HG02642 (cell line): ENCODE measurements around the gene CDH5.

ENCODE experiments used
- ATAC-seq: cut with Tn5 transposase; IDR thresholded peaks from one replicate; pipeline ENCODE4 v1.9.1; 2021; ENCODE audit warnings: mild to moderate bottlenecking; ENCODE audit not compliant: unreplicated experiment, poor library complexity

Gene CDH5

DNA sequence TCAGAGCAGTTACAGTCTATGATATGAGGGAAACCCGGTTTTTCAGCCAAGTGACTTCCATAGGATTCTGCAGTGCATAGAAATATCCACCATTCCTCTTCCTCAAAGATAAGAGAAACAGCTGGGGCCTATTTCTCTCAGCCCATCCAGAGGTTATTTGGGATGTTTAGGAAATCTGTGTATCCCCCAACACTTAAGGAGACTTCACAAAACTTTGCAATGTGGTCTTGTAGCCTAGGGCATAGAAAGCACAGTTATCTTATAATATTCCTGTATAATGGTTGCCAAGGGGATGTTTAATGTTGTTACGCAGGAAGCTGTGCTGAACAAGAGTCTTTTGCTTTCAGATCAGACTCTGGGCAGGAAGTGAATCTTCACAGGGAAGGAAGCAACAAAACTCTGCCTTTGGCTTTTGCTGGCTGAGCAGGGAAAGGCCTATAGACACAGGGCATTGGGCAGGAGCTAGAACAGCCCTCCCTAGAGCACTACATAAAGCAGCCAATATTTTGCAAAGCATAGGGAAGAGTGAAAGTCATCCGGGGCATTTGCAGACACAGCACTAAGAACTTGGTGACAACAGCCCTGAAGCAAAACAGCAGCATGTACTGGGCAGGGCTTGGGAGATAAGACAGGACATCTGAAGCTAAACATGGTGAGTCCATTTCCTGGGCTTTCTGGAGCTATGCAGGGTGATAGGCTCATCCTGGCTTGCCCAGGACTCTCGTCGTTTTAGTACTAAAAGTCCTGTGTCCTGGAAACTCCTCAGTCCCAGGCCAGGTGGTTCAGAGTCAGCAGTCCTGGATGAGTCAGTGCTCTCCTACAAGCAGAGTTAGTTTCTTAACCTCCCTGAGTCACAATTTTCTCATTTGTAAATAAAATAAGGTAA lies 41.9 kb downstream of the CDH5 start:
- ATAC-seq: no peak

DNA sequence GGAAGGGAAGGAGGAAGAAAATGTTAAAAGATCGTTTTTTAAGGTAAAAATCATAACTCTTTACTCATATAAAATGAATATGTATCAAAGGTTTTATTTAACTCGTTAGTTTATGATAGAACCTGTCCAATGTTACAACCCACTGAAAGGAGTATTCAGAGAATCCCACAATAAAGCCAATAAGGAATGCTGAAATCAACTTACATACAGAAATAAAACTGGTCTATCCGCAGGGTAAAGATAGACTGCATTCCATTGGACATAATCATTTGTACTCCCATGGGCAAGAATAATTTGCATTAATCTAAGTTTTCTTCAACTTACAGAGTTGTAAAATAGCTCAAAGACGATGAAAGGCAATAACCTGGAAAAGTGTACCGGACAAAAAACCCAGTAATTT lies 42.7 kb downstream of the CDH5 start:
- no peak for ATAC-seq

DNA sequence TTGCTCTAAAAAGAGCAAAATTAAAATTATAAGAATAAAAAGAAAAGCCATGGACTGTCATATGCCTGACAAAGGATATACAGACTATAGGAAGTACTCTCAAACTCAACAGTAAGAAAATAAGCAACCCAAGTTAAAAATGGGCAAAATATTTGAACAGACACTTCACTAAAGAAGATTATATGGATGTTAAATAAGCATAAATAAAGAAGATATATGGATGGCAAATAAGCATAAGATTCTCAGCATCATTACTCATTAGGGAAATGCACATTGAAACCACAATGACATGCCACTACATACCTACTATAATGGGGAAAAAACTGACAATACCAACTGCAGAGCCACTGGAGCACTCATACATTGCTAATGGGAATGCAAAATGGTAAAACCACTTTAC lies 45.7 kb downstream of the CDH5 start:
- ATAC-seq: no peak

DNA sequence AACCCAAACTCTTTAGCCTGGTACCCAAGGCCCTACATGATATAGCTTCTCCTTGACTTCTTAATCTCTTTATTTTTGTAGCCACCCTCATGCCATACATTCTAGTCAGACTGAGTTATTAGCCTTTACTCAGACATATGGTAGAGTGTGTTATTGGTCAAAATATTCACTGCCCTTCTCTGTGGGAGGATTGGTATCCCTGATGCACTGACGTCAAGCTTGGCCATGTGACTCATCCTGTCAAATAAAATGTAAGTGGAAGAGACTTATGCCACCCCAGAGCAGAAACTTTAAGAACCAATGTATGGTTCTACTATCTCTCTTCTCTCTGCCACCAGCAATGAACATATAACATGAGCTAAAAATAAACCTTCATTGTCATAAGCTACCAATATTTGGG lies 48.4 kb downstream of the CDH5 start:
- ATAC-seq: no peak

DNA sequence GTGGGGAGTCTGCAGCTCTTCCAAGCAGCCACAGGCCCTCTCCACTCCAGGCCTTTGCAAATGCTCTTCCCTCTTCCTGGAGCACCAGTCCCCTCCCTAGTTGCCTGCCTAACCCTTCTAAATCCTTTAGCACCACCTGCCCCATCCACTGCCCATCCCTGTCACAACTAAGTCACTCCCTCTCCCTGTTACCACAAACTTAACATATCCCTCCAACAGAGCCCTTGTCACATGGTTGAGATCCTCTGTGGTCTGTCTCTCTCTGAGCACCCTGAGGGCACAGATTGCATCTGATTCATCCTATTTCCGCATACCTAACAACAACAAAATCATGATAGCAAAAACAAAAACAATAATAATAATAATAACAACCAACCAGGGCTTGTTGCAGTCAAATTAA lies 49.6 kb downstream of the CDH5 start:
- no peak for ATAC-seq

DNA sequence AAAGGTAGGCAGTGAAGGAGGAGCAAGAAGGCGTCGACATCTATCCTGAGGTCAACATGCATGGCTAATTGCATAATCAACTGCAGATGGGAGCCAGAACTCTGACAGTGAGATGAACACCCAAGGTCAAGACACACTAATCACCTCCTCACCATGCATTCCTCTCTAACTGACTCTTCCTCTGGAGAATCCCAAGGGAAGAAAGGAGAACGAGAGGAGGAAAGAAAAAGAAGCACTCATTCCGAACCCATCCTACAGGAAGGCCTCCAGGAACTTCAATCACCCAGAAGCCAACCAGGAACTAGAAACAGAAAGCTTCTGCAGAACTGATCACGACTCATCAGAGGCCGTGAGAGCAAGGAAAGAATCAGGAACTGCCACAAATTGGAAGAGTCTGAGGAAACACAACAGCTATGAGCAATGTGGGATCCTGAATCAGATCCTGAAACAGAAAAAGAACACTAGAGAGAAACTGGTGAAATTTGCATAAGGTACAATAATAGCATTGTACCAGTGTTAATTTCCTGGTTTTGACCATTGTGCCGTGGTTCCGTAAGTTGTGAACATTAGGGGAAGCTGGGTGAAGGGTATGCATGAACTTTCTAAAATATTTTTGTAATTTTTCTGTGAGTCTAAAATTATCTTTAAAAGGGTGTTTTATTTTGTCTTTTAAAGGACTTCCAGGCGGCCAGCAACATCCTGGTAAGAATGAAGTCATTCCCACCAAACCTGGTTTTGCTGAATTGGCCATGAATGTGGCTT lies 50.6 kb downstream of the CDH5 start:
- no peak for ATAC-seq

DNA sequence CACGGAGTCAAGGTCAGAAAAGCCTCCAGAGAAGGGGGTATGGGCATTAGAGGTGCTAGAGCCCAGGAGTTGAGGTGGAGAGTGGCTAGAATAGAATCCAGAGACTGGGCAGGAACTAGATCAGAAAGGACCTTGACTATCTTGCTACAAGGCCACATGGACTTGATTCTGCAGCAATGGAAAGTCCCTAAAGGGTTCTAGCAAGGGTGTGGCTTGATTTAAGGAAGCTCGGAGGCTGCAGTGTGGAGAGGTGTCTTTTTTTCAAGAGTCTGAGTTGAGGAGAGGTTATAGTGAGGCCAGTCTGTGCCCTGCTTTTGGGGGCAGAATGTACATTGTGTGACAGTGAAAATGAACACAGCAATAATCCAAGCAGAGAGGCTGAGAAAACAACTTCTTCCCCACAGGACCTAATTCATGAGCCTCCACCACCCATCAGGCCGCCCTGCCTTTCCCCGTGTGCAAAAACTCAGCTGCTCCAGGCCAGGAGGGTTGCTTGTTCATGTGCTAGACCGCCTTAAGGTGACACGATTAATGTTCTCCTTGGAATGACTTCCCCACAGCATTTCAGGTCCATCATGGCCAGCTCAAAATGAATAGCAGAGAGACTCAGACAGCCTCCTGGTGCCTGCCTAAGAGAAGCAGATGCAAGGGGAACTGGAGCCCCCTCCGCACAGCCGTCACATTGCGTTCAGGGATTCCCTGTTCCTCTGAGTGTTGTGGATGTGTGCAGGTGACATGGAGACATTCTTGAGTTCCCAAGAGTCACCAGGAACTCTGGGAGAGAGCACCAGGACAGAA lies 51.9 kb downstream of the CDH5 start:
- ATAC-seq: no peak

DNA sequence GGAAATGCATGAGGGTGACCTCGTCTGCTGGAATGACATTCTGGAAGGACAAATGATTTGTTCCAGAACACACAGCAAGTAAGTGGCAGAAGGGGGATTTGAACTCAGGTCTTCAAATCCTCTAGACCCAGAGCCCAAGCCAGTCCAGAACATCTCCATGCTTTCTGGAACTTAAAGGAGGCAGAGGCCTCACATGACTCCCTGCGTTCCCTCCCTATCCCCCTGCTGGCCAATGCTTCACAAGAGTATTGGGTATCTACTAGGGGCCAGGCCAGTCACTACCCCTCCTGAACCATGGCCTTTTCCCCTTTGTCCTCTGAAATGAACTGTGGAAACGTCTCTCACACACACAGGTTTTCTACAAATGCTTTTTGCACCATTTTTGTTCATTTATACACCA lies 53.0 kb downstream of the CDH5 start:
- no peak for ATAC-seq

DNA sequence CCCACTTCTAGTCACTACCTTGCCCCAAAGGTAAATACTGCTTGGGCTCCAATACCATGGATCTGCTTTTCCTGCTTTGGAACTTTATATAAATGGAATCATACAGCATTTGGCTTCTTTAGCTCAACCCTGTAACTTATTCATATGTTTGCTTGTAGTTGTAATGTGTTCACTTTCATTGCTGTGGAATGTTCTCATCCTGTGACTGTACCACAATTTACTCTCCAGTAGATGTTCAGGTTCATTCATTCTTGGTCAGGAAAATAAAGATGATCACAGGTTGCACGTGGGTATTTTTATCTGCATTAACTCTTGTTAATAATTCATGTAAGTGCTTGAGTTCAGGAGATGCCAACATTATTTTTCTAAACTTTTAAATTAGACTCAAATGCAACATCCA lies 53.9 kb downstream of the CDH5 start:
- ATAC-seq: no peak

DNA sequence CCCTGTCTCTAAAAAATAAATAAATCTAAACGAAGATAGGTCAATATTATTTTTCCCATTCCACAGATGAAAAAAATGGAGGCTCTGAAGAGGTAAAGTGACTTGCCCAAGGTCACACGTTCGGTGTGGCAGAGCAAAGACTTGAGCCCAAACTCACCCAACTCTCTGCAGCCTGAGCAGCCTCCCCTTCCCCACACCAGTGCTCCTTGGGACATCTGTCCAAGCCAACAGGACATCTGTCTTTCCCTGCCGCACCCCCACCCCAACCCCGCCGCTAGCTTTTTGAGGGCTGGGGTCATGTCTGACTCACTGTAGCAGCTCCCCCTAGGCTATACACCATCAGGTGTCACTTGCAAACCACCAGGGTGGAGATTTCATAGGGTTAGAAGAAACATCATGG lies 55.4 kb downstream of the CDH5 start:
- ATAC-seq: no peak

DNA sequence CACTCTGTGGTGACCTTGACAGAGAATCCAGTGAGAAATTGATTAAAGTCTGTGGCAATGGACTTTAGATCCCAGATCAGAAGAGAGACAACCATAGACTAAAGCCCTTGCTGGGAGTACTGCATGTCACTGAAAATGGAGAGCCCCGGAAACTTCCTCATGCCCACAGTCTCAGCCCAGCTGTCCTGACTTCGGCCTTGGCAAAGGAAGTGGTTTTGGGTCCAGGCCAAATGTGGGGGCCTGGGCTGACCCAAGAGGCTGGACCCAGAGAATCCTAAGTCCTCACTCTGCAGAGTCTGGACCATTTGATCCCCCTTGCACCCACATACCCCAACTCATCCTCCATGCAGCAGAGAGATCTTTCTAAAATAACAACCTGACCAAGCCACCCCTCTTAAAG lies 55.9 kb downstream of the CDH5 start:
- no peak for ATAC-seq

DNA sequence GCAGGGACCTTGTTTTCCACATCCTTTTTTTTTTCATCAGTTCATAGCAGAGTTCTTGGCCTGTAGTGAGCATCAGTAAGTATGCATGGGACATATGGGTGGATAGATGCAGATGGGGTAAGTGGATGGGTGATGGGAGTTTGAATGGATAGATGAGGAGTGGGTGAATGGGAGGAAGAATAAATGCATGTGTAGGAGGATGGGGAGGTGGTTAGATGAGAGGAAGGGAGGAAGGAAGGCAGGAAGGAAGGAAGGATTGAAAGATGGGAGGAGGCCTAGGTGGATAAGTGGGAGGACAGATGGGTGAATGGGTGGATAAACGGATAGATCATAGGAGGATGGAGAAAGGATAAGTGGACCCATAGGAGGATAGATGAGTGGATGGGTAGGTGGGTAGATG lies 56.7 kb downstream of the CDH5 start:
- no peak for ATAC-seq

DNA sequence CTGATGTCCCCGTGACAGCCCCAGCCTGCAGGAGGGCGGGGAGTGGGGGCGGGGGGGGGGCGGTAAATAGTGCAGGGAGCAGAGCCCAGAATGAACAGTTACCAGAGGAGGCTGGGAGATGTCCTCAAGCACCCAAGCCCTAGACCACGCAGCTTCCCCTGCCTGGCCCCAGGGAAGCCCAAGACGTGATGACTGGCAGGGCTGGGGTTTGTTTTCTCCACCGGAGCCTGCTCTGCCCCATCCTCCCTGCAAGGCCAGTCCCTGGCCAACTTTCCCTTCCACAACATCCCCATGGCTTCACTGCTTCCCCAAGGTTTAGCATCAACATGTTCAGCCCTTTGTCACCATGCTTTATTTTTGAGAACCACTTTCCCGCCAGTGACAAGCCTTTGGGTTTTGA lies 59.2 kb downstream of the CDH5 start:
- ATAC-seq: no peak

DNA sequence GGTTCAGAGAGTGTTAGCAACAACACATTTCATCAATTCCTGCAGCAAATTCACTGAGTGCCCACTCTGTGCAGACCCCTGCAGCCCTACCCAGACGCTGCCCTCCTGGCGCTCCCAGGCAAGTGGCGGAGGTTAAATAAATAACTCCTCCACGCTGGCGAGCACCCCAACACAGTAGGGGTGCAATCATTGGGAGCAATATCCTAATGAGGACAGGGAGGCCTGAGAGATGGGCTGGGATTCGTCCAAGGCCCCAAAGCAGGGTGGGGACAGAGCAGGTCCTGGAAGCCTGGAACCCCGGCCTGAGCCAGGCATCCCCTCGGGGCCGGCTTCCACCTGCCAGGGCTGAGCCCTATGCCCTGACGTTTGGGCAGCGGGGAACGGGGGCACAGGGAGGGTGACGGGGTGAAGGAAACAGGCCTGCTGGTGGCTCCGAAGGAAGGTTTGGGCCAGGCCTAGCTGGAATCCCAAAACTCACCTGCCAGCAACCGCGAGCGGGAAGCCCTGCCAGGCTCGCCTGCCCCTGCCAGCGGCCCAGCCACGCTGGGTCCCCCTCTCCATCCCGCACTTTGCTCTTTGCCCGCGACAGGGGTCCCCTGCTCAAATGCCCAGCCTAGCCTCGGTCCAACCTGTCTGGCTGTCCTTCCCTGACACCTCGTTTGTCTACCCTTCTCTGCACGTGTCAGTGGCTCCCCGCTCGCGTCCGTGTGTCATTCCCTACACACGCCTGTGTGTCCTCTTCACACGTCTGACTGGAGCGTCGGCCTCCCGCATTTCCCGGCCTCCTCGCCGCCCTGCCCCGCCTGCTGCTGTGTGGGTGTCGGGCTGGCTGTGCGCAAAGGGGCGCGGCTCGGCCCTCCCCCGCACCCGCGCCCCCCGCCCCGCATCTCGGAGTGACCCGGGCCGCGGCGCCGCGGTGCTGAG lies 59.9 kb downstream of the CDH5 start:
- ATAC-seq: no peak

DNA sequence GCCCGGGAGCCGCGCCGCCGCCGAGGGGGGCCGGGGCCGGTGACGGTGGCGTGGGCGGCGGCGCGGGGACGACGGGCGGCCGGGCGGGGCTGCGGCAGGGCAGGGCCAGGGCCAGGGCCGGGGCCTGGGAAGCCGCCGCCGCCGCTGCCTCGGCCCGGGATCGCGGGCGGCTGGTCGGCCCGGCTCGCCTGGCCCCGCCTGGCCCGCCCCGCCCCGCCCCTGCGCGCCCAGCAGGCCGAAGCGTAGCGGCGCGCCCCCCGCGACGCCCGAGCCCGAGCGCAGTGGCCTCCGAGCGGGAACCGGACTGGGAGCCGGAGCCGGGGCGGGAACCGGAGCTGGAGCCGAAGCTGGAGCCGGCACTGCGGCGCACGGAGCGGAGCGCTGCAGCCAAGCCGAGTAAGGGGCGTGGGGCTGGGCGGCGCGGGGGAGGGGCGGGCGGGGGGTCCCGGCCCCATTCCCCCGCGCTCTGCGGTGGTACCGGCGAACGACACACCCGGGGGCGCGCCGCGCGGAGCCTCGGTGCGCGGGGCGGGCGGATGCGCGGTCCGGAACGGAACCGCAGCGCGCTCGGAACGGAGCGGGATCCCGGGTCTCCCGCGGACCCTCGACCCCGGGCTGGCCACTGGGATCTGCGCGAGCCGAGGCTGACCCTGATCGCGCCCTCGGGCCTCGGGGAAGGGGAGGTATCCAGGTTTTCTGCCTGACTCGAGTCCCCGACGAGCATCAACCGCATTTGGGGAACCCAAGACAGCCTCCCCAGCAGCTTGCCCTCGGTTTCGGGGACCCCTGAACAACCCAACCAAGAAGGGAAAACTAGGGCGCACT lies 60.8 kb downstream of the CDH5 start, which contains the start of gene BEAN1:
TSS of gene BEAN1 (plus strand) at position 260 of the 825 bp plus-strand sequence. CDS start 10,382 bp downstream, outside the sequence.
- no peak for ATAC-seq

DNA sequence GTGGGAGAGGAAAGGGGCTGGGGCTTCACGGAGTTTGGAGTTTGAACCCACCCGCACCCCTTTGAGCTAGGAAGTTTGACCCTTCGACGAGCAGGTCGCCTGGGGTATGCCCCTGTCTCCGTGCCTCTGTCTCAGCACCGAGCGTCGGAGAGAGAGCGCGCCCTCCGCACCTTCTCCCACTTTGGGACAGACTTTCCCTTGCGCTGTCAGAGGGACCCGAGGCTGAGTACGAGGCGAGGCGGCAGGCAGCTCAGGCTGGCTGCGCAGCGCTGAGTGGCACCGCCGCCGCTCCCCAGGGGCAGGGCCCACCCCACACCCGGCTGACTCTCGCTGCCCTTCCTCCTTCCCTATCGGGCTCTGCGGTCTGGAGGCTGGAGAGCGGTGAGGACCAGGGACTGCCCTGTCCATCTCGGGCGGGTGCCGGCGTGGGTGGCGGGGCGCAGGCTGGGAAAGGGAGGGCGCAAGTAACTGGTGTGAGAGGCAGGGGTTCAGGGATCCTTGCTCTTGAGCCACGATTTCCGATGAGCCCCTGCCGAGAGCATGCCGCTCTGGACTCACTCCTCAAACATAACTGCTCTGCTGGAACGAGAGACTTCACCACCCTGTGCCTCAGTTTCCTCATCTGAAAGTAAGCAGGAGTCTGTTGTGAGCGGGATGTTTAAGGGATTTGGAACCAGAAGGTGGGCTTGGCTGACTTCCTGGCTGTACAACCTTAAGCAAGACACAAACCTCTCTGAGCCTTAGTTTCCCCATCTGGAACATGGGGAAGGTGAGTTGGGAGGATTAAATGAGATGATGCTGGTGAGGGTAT lies 61.6 kb downstream of the CDH5 start:
- no peak for ATAC-seq

DNA sequence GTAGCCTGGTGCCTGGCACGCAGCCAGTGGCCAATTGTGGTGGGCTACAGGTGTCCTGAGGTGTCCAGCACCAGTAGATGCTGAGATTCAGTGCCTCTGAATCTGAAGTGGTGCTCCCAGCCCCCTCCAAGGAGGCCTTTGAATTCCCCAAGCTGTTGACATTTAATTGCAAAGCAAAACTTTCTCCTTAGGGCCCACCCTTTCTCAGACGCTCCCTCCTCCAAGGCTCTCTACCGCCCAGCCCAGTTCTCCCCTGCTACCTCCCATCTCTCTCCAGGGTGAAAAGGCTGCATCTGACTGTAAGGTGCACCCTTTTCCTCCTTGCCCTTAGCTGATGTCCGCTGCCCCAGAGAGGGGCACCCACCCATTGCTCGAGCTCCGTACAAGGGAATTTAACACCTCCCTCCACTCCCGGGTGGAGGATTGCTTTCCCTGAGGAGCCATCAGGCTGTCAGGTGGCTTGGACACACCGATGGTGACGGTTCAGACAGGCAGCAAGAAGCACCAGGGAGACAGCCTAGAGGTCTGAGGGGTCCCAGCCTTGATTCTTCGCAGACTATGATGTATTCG lies 62.3 kb downstream of the CDH5 start:
- no peak for ATAC-seq
